HS-27A (cell line): ENCODE measurements around the gene NDUFAF7.
"Not testable (repeated sequence)": the region's sequence is repeated elsewhere in the genome, so short reads cannot be mapped to it uniquely, and the experiment has no call there.

Experiments
- DNase-seq: peaks from one replicate; pipeline ENCODE4 v3.0.0-alpha.2; 2012; ENCODE audit warnings: low read depth, missing footprints

The NDUFAF7 gene

DNA sequence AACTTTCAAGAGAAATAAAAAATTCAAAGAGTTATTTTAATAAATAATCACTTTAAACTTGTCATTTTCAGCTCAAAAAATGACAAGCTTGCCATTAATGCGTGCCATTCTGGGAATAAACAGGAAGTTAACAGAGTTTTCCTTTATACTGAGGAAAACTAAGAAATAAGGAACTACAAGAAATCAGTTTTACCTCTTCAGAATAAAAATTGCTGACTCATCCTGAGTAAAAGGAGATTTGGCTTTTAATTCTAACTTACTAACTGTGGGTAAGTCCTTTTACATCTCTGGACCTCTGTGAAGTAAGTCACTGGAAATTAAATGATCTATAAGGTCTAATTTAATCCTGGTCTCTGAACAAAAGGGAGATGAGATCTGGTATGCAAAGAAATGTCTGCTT is 16.2 kb upstream of the NDUFAF7 start:
- no peak for DNase-seq

DNA sequence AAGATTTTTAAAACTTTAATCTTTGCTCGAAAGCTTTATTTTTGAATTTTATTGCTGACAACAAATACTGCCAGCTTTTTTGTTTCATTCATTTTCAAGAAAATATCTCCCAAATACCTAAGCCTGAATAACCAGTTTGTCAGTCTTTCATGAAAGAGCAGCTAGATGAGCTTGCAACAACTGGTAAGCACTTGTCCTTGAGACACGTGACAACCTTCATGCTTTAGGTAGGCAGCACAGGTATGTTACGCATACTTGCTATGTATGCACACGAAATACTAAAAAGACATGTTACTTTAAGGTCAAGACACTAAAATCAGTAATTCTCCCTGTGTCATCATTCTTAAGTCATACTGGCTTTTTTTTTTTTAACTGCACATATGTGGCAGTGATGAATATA is 12.4 kb upstream of the NDUFAF7 start:
- DNase-seq: no peak

DNA sequence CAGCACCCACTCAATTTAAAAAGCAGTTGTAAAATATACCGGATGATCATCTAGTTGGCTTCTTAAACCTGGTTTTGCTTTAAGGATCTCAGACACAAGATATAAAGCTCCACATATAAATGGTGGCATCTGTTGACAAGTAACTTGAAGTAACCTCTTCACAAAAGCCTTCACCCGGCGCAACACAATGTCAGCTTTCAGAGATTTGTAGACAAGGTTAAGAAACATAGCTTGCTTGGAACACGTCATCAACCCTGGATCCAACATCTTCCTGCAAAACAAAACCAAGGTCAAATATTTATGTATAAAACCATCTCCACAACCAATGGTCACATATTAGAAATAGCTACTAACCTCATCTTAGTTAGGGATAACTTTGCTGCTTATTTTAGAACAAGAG is 8.3 kb upstream of the NDUFAF7 start:
- DNase-seq: no peak

DNA sequence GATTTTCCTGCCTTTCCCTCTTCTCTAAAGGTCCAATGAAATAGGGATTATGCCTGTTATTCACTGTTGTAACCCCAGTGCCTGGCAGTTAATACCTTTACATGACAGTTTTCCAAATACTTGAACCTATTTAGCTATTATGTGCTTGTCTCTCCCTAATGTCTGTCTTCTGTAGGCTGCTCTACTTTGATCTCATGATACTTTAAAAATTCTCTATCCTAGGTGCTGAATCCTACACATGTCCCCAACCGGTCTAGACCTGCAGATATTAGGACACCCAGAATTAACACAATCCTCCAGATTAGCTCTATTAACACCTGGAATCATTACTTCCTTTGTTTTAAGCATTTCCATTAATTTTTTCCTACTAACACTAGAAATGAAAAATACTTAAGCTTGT is 7.4 kb upstream of the NDUFAF7 start:
- no peak for DNase-seq

DNA sequence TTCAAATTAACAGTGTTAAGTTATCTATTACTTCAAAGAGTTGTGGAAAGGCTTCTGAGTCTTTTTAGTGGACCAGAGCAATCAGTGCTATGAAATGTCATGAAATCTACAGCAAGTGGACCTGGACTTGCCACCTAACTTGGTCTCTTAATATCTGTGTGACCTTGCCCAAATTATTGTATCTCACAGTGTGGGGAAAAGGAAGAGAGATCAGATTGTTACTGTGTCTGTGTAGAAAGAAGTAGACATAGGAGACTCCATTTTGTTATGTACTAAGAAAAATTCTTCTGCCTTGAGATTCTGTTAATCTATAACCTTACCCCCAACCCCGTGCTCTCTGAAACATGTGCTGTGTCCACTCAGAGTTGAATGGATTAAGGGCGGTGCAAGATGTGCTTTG is 6.3 kb upstream of the NDUFAF7 start:
- not testable (repeated sequence) for DNase-seq

DNA sequence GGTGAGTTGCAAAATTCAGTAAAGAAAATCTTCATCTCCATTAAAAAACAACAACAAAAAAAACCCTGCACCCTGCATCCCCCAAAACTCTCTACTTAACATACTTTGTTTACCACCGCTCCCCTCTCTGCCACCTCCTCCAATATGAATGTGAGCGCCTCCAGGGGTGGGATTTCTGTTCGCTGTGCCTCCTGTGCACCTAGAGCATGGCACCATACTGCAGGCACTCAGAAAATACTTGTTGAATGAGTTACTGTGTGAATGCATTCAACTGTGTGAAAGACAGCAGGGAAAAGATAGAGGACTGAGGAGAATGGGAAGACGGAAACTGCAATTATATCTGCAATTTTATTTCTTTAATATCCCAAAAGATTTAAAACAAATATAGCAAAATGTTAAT is 4.6 kb upstream of the NDUFAF7 start:
- DNase-seq: no peak

DNA sequence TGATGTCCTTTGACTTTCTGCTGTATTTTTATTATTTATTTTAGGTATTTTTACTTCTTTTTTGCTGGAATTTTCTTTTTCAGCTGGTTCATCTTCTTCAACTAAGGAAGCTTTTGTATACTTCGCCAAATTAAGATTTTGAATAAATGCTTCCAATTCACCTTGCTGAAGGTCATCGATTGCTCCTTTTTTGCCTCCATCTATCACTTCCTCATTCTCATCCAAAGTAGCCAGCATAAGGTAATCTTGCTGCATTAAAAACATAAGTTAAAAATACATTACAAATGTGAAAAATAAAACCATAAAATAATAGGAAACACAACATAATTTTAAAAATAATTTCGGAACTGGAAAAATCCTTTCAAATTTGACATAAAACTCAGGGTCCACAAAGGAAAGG is 2.7 kb upstream of the NDUFAF7 start:
- no peak for DNase-seq

DNA sequence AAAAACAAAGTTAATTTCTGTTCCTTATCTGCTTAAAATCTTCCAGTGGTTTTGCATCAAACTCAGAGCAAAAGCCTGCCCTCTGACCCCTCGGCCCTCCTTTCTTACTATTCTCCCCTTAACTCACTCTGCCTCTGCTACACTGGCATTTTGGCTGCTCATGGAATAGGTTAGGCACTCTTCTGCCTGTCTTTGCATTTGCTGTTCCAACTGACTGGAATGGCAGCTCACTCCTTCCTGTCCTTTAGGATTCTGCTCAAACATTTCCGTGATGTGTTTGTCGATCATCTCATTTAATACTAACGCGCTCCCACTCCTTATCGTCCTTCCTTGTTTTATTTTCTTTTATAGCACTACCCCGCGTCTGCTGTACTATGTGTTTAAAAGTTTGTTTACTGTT is 877 bp upstream of the NDUFAF7 start:
- no peak for DNase-seq

DNA sequence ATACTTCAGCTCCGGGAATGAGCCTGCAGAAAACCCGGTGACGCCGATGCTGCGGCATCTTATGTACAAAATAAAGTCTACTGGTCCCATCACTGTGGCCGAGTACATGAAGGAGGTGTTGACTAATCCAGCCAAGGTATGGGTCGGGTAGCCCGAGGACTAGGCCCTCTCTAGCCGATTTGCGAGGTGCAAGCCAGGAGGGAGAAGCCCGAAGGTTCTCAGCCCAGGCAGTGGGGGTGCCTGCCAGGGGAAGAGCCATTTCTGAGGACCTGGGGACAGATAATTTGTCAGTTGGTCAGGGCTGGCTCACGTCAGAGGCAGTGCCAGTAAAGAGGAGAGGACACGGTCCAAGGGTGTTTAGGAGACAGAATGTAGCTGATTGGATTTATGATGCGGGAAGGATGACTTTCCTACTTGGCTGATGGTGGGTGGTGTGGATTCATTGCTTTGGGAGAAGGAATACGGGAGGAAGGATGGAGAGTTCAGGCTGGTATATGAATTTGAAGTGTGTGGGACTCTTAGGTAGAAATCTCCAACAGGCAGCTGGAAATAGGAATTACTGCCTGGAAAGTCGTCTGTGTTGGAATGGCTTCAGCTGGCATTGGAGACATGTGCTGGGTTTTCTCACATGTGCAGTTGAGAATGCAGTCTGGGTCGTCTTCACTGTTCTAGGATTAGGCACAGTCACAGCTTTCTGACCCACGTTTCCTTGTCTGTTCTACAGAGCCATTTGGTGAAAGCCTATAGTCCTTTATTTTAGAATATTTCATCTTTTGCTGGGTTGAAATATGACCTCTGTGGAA is 874 bp downstream of the NDUFAF7 start:
- DNase-seq: no peak

DNA sequence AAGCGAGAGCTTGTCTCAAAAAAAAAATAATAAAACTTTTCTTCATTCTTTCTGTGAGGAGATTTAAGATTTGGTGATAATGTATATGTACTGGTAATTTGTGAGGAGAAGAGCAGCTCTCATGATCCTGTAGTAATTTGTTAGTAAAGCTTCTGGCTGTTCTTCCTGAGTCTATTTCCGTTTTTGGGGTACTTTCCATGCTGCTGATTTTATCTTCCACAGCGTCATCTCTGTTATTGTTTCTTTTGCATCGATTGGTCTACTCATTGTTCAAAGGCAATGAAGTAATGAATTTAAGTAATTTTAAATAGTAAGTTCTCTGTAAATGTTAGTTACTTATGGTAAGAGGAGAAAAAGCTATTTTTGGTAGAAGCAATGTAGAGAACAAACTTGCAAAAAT is 12.0 kb downstream of the NDUFAF7 start:
- no peak for DNase-seq

DNA sequence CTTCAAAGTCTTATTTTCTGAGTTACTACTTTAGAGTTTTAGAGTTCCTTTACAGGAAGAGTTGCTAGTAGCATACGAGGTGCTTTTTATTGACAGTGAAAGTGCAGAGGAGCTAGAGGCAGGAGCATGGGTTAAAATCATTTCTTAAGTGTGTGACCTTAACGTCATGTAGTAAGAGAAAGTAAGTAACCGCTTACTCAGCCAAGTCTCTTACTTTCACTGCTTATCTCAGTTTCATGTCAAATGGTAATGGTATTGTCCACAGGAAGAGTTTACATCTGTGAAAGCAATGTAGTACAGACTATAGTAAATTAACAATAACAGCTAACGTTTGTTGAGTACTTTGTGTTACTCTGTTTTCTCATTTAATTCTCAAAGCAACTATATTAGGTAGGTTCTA is 12.6 kb downstream of the NDUFAF7 start:
- no peak for DNase-seq

DNA sequence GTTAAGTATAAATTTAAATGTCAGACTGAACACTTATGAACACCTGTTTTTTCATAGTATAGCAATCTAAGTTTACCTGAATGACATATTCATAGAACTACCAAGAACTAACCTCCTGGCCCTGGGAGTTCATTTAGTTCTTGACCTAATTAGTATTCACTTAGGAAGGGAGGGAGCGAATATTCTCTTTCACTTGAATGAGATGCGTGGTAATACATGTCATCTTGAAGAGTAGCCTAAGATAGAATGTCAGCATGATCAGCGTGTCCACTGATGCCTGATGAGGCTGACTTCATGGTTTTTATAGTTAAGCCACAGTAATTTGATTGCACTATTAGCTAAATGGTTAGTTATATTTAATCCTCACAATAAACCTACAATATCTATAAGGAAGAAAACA is 13.3 kb downstream of the NDUFAF7 start:
- DNase-seq: no peak

DNA sequence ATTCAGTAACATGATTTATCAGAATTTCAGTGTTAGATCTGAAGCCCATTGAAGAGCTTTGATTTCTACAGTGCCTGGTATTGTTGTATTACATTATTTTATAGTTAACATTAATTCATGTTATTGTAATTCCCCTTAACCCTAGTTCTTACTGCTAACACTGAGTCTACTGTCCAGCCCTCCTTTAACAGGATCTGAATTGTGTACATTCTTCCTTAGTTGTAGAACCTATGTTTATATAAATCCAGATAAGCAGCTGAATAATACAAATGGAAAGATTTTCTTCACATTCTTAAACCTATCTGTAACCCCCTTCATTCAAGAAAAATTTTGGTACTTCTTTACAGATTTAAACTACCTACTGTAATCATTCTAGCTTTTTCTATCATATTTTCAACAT is 14.7 kb downstream of the NDUFAF7 start:
- DNase-seq: no peak

DNA sequence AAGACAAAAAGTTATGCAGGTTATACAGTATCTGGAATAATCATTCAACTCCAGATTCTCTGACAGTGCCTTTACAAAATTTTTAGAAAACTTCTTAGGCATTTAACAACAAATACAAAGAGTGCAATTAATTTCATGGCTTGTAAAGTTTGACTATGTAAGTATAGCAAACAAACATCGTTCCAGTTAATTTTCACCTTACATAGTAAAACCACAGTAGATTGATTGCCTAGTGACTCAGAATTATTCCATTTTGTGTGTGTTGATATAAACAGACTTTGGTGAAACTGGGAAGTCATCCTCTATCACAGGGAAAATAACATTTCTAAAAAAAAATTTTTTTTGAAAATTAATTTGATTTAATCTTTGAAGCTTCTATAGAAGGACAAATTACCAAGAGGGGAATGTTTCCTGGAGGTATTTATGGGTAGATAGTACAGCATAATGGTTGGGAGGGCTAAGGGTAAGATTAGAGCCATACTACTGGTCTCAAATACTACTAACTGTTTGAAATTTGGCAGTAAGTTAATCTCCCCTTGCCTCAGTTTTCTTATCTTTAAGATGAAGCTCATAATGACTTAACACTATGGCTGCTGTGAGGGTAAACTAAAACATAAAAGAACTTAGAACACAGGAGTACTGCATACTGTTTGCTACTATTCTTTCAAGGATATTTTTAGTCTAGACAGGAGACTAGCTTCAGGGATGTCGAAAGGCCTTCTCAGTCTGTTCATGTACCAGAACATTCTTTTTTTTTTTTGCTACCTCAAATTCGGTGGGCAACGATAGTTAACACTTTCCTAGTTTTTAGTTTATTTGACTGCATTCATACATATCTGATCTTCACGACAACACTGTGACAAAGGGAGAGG is 19.6 kb downstream of the NDUFAF7 start:
- DNase-seq: no peak

DNA sequence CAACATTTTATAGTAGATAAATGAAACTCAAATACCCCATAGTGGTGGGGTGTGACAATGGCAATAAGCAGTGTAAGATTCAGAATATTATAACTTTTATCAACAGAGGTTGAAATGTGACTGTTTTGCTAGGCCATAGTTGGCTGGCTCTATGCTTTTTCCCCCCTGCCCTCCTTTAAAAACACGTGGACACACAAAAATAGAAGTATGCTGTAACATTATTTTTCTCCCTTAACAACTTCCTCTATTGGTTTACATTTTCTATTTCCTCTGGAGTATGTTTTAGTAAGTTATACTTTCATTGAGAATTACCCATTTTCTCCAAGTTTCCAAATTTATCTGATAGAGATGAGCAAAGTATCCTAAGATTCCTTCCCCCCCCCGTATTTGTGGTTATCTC is 31.1 kb downstream of the NDUFAF7 start:
- no peak for DNase-seq

DNA sequence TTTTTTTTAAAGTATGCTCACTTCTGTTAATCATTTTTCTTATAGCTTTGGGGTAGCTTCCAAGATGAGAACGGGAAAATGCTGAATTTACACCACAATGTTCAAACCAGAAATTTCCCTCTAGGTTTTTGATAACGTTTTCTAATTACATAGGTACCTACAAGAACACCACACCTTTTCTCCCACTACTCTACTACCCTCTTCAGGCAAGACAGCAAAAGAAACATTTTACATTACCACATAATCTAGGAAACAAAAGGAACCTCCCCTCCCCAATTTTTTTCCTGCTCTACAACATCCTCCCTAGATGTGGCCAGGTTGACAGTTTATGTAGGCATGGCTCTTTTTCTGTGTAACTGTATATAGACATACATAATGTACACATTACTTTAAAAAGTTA is 32.4 kb downstream of the NDUFAF7 start:
- DNase-seq: no peak

DNA sequence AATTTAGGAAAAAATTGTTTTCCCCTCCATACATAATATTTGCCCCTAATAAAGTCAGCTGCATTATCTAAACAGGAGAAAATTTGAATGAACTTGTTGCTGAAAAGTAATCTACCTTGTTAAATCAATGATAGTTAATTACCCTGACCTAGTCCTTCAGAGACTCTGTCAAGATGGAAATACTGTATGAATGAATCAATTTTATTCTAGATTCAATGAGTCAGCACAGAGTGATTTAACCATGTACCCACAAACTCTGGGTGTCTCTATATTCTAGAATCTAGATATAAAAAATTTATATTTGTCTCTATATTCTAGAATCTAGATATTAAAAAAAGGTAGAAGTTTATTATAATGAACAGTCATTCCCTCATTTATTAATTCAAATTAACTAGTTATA is 36.2 kb downstream of the NDUFAF7 start:
- DNase-seq: no peak

DNA sequence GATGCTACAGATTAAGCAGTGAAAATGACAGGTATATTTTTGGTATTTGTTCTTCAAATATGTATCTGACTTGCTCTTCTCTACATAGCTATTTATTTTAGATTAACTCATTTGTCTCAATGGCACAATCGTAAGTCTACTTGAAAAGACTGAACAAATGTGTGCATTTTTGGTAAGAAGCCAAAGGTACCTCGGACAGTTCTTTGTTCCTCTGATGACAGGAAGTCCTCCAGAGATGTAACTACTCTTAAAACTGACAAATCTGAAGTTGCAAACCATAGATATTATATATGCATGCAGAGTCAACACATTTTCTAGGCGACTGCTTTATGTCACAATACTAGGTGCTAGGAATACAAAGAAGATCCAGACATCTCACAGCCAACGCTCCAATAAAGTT is 36.7 kb downstream of the NDUFAF7 start:
- no peak for DNase-seq

DNA sequence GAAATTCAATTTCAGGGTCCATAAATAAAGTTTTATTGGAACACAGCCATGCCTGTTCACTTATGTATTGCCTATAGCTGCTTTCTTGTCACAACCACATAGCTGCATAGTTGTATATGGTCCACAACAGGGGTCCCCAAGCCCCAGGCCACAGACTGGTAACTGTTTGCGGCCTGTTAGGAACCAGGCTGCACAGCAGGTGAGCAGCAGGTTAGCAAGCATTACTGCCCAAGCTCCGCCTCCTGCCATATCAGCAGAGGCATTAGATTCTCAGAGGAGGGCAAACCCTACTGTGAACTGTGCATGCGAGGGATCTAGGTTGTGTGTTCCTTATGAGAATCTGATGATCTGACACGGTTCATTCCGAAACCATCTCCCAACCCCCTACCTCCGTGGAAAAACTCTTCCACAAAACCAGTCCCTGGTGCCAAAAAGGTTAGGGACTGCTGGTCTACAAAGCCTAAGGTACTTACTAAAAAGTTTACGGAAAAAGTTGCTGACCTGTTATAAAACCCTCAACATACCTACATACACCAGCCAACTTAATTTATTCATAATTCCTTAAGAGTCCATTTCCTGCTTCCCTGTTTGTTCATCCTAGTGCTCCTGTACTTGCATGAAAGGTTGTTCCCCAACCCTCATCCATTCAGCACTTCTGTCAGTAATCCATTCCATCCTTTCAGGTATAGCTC is 40.1 kb downstream of the NDUFAF7 start:
- no peak for DNase-seq

DNA sequence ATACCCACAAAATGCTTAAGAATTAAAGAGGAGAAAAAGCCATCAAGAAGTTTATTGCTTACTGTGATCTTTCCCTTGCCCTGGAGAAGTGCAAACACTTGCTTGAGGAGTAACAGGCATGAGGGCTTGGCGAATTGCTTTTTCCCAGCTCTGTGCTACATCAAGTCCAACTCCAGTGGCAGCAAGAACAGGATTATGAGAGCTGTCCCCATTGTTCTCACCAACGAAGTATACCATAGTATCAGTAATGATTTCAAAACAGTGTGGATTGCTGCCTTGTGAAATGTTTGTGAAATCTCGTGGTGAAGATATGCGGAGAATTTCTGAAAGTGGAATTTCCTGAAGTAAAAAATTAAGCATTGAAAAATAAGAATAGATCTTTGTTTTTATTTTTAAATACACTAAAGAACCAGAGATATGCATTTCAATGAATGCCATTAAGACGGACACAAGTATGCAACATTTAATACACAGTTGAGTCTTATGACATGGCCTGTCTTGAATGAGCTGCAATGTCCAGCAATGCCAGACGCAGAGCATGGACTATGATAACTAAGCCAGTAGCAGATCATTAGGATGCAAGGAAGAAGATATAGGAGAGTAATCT is 43.0 kb downstream of the NDUFAF7 start:
- no peak for DNase-seq

DNA sequence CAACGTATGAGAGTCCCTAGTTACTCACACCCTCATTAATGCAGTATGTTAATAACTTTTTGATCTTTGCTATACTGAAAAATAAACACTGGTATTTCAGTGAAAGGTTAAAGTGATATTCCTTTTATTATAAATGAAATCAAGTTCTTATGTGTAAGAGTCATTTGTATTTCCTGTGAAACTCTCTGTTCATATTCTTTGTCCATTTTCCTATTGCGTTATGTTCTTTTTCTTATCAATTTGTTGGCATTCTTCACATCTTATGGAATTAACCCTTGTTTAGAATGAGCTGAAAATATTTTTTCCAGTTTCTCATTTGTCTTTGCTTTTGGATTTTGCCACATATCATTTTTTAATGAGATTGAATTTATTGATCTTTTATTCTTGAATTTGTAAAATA is 44.8 kb downstream of the NDUFAF7 start:
- no peak for DNase-seq

DNA sequence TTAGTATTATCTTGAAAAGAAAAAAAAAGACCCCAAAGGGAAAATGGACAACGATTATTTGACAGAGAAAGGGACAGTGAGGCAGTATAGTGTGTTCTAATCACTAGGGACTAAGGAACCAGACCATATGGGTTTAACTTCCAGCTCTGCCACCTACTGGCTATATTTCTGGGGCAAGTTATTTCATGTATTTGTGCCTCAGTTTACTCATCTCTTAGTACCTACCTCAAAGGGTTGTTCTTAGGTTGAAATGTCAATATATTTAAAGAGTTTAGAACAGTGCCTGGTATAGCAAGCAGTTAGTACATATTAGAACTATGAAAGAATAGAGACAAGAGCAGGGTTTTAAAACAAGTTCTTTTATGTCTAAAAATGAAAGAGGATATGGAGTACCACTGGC is 50.5 kb downstream of the NDUFAF7 start:
- no peak for DNase-seq

DNA sequence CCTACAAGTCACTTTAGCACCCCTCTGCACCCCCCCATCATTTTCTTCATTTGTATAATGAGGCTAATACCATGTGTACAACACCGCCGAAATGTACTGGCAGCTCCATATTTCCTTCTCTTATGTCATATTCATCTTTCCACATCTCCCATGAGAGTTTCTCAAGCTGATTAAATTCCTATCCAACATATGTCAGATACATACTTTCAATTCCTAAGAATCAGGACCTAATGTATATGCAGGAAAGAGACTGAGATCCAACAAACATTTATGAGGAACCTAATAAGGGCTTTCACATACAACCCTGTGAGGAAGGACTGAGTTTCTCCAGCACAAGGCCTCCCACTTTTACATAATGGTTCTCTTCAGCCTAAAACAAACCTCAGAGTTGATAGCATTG is 51.3 kb downstream of the NDUFAF7 start:
- DNase-seq: peak; percentile 55
